ENCODE results near the gene ARHGAP26.

ARHGAP26 gene

GRCh38 chr5:143119881-143120341, 349.7 kb downstream of the ARHGAP26 start:
- in situ Hi-C loops (cut with HindIII; ENCODE audit: low sequenced_read_pairs), result loop anchor here (10.0 kb wide), 1 partner anchor 705 kb away; no protein-coding TSS in a partner anchor

- in situ Hi-C loops (cut with HindIII; ENCODE audit: low sequenced_read_pairs), result no loop called here
Measured at GRCh38 chr5:143120460-143121134, 350.4 kb downstream of the ARHGAP26 start.

DNA sequence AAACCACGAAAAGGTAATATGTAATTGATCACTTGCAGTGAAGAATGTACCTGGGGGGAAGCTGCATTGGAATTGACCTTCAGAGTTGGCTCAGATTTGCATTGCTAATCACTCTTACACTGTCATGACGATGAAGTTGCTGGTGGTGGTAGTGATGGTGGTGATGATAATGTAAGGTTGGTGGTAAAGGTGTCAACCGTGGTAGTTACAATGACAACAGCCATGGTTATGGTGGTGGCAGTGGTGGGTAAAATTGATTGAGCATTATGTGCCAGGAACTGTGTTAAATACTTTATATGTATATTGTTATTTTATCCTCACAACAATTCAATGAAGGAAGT, 350.9 kb downstream of the ARHGAP26 start:
- in situ Hi-C loops (cut with HindIII; ENCODE audit: low sequenced_read_pairs), result no loop called here

- in situ Hi-C loops (cut with HindIII; ENCODE audit: low sequenced_read_pairs), result no loop called here
Measured at GRCh38 chr5:143124593-143124992, 354.4 kb downstream of the ARHGAP26 start.

GRCh38 chr5:143126174-143127019, 356.2 kb downstream of the ARHGAP26 start:
- in situ Hi-C loops (cut with HindIII; ENCODE audit: low sequenced_read_pairs), result no loop called here

DNA sequence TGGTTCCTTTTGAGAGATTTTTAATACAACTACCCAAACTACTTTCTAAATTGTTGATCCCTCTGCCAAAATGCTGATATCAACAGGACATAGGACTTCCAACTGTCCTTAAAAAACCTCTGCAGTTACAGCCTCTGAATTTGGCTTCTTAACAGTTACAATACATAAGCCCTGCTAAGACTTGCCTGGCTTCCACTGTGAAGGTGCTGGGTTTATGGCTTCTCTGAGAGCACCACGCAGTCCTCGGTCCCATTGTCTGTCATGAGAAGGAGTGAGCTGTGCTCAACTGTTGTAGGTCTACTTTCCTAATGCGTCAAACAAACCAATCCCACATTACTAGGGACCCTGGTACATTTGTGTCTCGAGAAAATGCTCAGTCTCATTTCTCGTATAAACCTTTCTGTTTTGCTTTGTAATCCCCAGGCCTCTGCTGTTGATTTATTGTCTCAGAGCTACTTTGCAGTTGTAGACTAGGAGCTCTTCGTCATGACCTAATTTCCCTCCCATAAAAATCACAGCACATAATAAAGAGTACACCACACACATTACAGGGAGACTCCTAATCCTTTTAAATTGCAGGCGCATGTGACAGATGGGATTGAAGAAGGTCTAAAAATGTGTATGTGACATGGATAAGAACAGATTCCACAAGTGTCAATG, 358.4 kb downstream of the ARHGAP26 start:
- in situ Hi-C loops (cut with HindIII; ENCODE audit: low sequenced_read_pairs), result no loop called here

DNA sequence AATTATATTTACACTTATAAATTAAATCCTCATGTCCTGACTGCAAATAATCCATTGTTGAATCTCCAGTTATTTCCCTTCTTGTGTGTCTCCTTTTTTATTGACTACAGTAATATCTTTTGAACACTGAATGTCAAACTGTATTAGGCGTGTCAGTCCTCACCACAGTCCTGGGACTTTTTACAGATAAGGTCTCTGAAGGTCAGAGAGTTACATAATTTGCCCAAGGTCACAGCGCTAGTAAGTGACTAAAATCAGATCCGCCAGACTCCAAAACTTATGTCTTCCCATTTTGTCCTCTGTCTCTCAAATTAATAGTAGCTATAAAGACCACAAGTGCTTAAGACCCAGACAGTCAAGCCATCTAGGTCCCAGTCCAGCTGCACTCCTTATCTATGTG, 359.0 kb downstream of the ARHGAP26 start:
- in situ Hi-C loops (cut with HindIII; ENCODE audit: low sequenced_read_pairs), result no loop called here

DNA sequence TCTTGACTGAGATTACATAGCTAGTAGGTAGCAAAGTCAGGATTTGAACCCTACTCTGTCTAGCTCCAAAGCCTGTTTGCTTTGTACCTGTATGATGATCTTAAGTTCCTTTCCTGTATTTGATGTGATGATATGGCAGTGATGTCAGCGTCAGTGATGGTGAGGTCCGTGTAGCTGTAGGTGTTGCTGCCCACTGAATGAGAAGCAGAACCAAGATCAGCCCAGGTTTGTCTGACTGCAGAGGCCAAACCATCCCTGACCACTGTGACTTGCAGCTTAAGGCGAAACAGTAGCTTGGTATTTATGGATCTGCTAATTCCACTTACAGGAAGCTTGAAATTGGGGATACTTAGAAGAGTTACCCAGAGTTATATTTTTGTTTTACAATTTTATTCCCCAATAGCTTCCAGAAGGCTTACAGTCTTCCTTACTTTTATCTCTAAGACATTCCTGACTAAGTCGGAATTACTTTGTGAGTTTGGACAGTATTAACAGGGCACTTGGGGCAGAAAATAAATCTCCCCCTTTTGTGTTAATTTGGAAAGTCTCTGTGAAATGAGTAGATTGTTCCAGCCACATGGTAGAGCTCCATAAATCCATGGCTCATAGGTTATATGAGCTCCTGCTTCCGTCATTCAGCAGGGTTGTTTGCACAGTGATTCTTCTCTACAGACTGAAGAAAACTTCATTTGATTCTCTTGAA, 359.9 kb downstream of the ARHGAP26 start:
- in situ Hi-C loops (cut with HindIII; ENCODE audit: low sequenced_read_pairs), result no loop called here

GRCh38 chr5:143130613-143131305, 360.6 kb downstream of the ARHGAP26 start:
- in situ Hi-C loops (cut with HindIII; ENCODE audit: low sequenced_read_pairs), result no loop called here

DNA sequence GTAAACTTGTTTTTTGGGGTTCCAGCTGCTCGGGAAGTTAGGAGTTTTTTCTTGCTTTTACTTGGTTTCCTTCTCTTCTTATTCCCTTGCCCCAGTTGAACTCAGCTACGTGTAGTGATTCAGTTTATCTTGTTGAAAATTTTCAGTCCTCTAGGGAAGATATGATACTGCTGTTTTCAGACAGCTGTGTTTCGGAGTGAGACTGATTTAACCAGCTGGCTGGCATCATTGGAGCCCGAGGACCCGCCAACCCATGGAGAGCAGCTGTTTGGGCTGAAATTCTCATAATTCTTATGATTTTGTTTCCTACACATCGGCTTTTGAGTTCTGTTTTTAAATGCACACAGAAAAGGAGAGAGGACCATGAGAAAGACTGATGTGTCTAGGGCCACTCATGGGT, 361.8 kb downstream of the ARHGAP26 start:
- in situ Hi-C loops (cut with HindIII; ENCODE audit: low sequenced_read_pairs), result no loop called here

GRCh38 chr5:143132739-143133138, 362.6 kb downstream of the ARHGAP26 start:
- in situ Hi-C loops (cut with HindIII; ENCODE audit: low sequenced_read_pairs), result no loop called here

- in situ Hi-C loops (cut with HindIII; ENCODE audit: low sequenced_read_pairs), result no loop called here
Measured at GRCh38 chr5:143133721-143134120, 363.5 kb downstream of the ARHGAP26 start.

GRCh38 chr5:143134269-143134668, 364.1 kb downstream of the ARHGAP26 start:
- in situ Hi-C loops (cut with HindIII; ENCODE audit: low sequenced_read_pairs), result no loop called here

GRCh38 chr5:143134900-143135299, 364.7 kb downstream of the ARHGAP26 start:
- in situ Hi-C loops (cut with HindIII; ENCODE audit: low sequenced_read_pairs), result no loop called here

GRCh38 chr5:143135832-143136551, 365.8 kb downstream of the ARHGAP26 start:
- in situ Hi-C loops (cut with HindIII; ENCODE audit: low sequenced_read_pairs), result no loop called here

DNA sequence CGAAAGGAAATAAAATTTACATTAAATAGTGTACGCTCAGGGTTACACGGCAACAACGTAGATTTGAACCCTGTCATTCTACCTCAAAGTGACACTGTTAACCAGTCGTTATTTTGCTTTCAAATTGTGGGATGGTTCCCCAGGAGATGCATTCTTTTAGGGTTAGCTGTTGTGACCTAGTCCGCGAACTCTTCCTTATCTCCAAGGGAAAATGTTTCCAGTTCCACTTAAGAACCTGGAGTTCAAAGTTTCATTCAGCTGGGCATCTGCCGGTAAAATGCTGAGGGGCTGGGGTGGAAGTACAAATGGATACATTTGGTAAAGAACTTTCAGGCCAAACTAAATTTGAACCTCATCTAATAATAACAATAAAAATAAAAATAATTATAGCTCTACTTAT, 368.7 kb downstream of the ARHGAP26 start:
- in situ Hi-C loops (cut with HindIII; ENCODE audit: low sequenced_read_pairs), result no loop called here

GRCh38 chr5:143139585-143139984, 369.4 kb downstream of the ARHGAP26 start:
- in situ Hi-C loops (cut with HindIII; ENCODE audit: low sequenced_read_pairs), result no loop called here

DNA sequence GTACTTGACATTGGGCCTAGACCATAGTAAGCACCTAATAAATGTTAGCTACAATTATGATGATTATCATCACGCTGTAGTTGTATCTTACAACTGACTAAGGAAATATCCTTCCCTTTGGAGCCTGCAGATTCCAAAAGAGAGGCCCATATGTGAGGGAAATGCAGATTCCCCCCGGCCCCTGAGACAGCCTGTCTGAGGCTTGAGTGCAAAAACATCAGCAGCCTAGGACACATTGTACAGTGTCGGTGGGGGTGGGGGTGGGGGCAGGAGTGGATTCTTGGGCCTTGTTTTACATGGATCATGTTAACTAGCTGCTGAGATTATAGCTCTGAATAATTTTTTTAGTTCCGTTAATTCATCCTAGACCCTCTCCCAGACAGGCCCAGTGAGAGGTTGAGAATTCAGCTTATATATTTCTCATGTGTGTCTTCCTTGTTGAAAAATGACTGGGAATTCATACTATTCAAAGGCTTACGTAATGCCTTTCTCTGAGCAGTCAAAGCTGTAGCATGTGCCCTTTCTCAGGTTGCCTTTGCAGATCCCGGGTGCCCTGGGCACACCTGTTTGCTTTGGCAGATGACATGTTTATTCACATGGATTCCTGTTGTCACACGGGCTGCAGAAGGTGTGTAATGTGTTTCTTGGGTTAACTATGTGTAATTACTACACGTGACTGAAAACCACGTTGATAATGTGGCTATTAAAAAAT, 370.5 kb downstream of the ARHGAP26 start:
- in situ Hi-C loops (cut with HindIII; ENCODE audit: low sequenced_read_pairs), result no loop called here

- in situ Hi-C loops (cut with HindIII; ENCODE audit: low sequenced_read_pairs), result no loop called here
Measured at GRCh38 chr5:143141652-143142051, 371.5 kb downstream of the ARHGAP26 start.

Measured in endothelial cell of hepatic sinusoid (primary cell).